GM18526 (cell line): Measurements from ENCODE around the gene COX7A2L.

Experiments used
- POLR2A ChIP-seq: IDR thresholded peaks from 3 replicates; pipeline ENCODE4 v1.6.1; 2011; ENCODE audit not compliant: insufficient read length; ENCODE audit errors: extremely low read depth

Gene COX7A2L

GRCh38 chr2:42360890-42361727 is at the start of gene COX7A2L:
COX7A2L (minus strand) TSS chr2:42361217; CDS start chr2:42361161, 56 bp downstream.
- peak; percentile 71 for TF ChIP-seq POLR2A

- no peak for TF ChIP-seq POLR2A
Observed at GRCh38 chr2:42408009-42408408, 47.0 kb upstream of the COX7A2L start.

- no peak for TF ChIP-seq POLR2A
Observed at GRCh38 chr2:42407476-42407875, 46.5 kb upstream of the COX7A2L start.

GRCh38 chr2:42404676-42405075 is 43.7 kb upstream of the COX7A2L start:
- TF ChIP-seq POLR2A, result no peak

GRCh38 chr2:42401773-42402172 is 40.8 kb upstream of the COX7A2L start:
- no peak for TF ChIP-seq POLR2A

- TF ChIP-seq POLR2A, result no peak
Observed at GRCh38 chr2:42392191-42392590, 31.2 kb upstream of the COX7A2L start.

GRCh38 chr2:42390401-42390969 is 29.5 kb upstream of the COX7A2L start:
- TF ChIP-seq POLR2A, result no peak

- no peak for TF ChIP-seq POLR2A
Observed at GRCh38 chr2:42386682-42387081, 25.7 kb upstream of the COX7A2L start.

GRCh38 chr2:42385225-42385624 is 24.2 kb upstream of the COX7A2L start:
- TF ChIP-seq POLR2A, result no peak

- no peak for TF ChIP-seq POLR2A
Observed at GRCh38 chr2:42383855-42384530, 23.0 kb upstream of the COX7A2L start.

- TF ChIP-seq POLR2A, result no peak
Observed at GRCh38 chr2:42382144-42382543, 21.1 kb upstream of the COX7A2L start.

- no peak for TF ChIP-seq POLR2A
Observed at GRCh38 chr2:42378415-42378814, 17.4 kb upstream of the COX7A2L start.

GRCh38 chr2:42376758-42377157 is 15.7 kb upstream of the COX7A2L start:
- TF ChIP-seq POLR2A, result no peak

GRCh38 chr2:42372474-42373200 is 11.6 kb upstream of the COX7A2L start:
- no peak for TF ChIP-seq POLR2A
